Stimulated activated CD8-positive, alpha-beta memory T cell treated with anti-CD3 and anti-CD28 coated beads, Interleukin-7, amount 100 ng/mL, for 1 hour (primary cell): ENCODE measurements around the gene IGF2BP1.

Experiments used
- DNase-seq, 2 donors: peaks; one replicate each; pipeline ENCODE4 v3.0.0-alpha.2; 2020; ENCODE audit warnings: low read depth in 2 of 2

The IGF2BP1 gene

GRCh38 chr17:48997103-48997826 is at the start of gene IGF2BP1:
IGF2BP1 (plus strand) TSS chr17:48997385; CDS start chr17:48997746, 361 bp downstream.
- no peak for DNase-seq

DNA sequence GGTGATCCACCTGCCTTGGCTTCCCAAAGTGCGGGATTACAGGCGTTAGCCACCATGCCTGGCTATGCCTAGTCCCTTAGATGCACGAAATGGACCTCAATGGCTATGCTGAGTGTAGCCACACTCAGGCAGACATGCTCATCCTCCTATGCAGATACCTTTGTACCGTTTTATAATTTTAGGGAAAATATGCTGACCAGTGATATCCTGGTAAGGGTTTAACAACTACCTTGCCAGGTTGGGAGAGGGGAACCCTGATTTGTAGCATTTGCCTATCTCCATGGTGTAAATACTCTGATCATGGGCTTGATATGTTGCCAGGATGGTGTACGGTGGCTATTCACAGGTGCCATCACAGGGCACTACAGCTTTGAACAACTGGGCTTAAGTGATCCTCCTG is 45.6 kb upstream of the IGF2BP1 start:
- DNase-seq = no peak

- DNase-seq = no peak
Measured at GRCh38 chr17:48952904-48953303, 44.3 kb upstream of the IGF2BP1 start.

GRCh38 chr17:48954300-48954755 is 42.9 kb upstream of the IGF2BP1 start:
- DNase-seq = no peak

DNA sequence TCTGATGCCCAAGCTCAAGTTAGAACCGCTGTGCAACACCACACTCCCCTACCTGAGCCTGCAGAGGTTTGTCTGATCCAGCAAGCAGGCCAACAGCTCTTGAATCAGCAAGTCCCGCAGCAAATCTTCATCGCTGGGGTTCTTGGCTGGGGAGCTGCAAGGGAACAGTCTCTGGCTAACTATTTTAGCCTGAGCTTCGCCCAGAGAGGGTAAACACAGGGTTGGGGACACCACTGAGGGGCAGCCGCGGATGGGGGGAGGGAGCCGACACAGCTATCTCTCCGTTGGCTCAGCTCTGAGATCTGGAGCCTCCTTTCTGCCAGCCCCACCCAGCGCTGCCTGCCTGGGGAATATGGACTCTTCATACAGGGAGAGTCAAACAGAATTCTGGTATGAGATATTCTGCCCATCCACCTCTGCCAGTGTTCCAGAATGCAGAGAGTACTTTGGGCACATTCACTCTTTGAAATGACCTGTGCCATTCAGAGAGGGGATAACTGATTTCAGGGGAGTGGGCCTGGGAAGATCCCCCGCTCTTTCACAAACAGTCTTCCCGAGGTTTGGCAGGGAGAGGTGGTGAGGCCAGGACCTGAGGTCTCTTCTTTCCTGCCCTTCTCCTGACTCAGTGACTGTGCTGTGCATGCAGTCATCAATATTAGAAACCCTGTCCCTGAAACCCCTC is 36.2 kb upstream of the IGF2BP1 start:
- DNase-seq = no peak

DNA sequence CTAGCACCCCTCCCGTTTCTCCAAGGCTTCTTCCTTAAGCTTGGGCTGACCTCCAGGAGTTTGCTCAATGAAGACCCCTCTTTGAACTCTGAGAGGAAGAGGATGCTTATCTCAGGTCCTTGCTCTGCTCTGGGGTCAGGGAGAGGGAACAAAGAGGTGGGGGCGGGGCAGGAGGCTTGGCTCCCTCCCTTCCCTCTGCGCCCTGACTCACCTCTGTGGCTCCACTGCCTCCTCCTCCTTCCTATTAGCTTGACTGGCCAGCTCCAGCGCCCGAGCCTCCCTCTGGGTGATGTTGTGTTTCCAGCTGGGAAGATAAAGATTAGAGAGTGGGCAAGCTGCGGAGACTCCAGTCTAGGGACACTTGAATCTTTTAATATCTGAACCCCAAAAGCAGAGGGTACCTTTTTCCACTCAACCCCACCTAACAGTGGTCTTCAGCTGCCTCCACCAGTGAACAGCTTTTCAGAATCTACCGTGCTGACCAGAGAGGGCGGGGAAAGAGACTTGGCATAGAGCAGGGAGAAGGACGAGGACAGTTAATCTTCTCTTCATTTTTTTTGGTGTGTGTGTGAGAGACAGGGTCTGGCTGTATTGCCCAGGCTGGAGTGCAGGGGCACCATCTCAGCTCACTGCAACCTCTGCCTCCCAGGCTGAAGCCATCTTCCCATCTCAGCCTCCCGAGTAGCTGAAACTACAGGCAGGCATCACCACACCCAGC is 35.5 kb upstream of the IGF2BP1 start:
- DNase-seq = no peak

DNA sequence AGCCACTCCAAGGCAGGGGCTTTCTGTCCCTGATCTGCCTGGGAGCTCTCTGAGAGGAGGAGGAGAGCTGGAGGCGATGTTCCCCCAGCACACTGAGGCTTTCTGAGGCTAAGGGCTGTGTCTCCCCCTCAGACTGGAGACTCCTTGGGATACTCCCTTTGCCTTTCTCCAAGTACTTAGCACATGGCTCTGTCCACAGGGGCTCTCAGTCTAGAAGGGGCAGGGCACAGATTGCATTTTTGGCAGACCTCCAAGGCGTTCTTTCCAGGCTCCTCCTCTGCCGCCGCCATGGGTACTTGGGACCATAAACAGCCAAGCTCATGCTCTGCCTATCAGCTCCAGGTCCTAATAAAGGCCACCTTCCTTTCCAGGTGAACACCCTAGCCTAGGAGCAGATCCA is 27.0 kb upstream of the IGF2BP1 start:
- DNase-seq = no peak

GRCh38 chr17:48970865-48971687 is 26.1 kb upstream of the IGF2BP1 start:
- DNase-seq = no peak

DNA sequence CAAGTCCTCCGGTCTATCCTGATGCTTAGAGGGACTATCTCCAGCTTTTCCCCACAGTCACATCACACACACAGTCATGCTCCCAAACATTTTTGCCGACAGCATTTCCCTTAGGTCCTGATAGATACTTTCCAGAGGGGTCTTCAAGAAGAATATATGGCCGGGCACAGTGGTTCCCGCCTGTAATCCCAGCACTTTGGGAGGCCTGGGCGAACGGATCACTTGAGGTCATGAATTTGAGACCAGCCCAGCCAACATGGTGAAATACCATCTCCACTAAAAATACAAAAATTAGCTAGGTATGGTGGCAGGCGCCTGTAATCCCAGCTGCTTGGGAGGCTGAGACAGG is 24.5 kb upstream of the IGF2BP1 start:
- DNase-seq = no peak

GRCh38 chr17:48973806-48974205 is 23.4 kb upstream of the IGF2BP1 start:
- DNase-seq = no peak

DNA sequence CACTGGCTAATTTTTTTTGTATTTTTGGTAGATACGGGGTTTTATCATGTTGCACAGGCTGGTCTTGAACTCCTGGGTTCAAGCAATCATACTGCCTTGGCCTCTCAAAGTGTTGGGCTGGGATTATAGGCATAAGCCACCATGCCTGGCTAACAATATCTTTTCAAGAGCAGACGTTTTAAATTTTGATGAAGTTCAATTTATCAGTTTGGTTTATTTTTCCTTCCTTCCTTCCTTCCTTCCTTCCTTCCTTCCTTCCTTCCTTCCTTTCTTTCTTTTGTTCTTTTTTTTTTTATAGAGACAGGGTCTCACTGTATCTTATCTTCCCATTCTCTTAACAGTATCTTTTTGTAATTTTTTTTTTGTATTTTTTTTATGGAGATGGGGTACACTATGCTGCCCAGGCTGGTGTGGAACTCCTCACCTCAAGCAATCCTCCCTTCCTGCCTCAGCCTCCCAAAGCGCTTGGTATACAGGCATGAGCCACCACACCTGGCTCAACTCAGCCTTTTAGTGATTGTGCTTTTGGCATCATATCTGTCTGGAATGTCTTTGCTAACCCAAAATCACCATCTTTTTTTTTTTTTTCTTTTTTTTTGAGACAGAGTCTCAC is 15.2 kb upstream of the IGF2BP1 start:
- no peak for DNase-seq

- DNase-seq = no peak
Measured at GRCh38 chr17:48985436-48986245, 11.5 kb upstream of the IGF2BP1 start.

DNA sequence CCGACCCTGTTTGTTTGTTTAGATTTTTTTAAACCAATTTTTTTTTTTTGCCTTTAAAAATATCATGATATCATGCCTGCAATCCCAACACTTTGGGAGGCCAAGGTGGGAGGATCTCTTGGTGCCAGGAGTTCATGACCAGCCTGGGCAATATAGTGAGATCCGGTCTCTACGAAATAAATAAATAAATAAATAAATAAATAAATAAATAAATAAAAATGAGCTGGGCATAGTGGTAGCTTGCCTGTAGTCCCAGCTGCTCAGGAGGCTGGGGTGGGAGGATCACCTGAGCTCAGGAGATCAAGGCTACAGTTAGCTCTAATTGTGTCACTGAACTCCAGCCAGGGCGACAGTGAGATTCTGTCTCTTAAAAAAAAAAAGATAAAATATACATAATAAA is 8.1 kb upstream of the IGF2BP1 start:
- no peak for DNase-seq

DNA sequence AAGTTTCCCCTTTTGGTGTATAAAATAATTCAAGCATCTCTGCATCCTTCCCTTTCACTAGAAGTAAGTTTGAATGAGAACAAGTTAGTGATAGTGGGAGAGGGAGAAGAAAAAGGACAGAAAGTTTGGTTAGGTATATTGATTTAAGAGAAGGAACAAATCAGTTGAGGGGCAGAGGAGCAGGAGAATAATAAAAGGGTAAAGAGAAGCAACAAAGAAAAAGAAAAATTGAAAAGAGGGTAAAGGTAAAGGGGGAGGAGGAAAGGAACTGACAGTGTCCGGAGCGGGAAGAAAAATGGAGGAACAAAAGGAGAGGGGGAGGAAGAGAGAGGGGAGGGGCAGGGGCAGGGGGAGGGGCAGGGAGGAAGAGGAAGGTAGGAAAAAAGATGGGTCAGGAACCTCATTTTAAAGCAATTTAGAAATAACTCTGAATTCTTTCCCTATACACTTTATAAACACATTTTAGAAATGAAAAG is 6.3 kb upstream of the IGF2BP1 start:
- DNase-seq = no peak

DNA sequence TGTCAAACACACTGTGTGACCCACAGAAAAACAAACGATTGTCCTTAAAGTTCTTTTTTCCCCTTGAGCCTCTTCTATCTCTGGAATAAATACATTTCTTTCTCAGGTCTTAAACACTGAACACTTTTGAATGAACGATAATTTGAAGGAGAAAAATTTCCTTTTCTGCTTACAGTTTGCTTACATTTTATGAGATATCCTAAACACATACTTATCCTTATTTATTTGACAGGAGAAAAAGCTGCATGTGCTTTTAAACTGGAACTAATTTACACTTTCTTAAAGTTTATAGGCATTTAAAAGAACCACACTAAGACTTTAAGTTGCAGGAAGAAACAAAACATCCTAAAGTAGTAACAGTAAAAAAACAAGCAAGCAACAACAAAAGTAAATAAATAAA is 4.7 kb upstream of the IGF2BP1 start:
- no peak for DNase-seq

GRCh38 chr17:48993305-48993704 is 3.9 kb upstream of the IGF2BP1 start:
- DNase-seq = no peak

DNA sequence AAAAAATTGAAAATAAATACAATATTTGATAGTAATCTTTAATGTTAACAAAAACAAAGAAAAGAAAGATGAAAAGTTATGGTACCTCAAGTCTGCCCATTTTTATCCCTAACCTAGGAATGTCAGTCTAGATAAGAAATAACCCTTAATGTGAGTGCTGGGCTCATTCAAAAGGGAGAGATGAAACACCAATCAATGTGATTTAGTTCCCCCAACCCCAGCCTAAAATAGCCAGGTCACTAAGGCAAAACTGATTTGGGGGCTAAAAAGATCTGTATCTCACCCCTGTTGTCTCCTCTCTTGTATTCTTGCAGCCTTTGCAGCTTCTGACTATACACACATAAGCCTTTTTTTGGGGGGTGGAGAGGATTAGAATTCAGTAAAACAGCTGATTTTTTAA is 3.2 kb upstream of the IGF2BP1 start:
- no peak for DNase-seq

DNA sequence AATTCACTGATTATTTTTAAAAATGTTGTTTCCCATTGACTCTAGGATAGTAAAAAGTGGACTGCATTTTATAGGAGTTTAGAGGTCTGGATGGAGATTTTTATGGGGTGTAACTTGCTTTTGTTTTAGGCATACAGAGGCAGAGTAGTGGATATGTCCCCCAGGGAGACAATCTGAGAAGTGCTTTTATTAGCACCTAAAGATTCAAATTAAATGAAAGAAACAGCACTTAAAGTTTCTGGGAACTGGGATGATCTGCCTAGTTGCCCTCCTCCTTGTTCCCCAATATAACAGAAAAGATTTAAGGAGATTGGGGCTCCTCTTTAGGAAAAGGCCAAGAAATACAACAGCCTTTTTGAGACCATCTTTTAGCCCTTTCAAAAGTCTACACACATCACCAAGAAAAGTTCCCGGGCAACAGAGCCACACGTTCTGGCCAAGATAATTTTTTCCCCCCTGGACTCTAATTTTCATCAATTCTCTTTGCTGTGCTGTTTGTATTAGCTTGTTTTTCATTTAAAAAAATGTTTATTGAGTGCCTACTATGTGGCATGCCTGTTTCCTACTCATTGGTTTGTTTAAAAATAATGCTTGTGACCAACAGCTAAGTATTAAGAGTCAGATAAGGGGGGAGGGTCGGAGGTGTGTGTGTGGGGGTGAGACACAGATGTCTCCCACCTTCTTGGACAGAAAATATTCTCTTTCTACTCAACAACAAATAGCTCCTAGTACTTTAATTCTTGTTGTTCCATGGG is 2.5 kb upstream of the IGF2BP1 start:
- DNase-seq = no peak

DNA sequence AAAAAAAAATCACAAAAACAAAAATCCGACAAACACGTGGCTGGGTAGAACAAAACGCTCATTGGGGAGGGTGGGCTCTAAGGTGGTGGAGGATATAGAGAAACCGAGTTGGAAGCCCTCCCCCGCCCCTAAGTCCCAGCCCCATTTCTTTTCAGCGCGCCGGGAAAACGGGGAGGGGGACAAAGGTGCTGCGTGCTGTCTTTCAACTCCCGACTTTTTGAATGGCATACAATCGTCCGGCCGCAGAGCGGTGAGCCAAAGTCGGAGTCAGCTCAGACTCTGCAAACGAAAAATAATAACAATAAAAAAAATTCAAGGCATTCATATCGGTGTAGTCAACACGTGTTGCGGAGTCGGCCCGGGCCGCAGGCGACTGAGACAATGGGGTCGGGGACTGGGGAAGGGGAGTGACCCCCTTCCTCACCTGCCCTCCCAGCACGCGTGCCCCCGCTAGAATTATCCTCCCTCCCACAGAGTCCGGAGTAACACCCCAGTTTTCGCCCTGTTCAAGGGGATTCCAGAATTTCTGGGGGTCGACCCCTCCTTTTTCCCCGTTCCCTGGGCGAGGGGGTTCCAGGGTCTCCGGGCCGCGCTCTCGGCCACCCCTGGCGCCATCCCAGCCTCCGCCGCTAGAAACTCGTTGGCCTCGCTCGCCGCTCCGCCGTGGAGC is 1.7 kb upstream of the IGF2BP1 start:
- no peak for DNase-seq
